Measurements from ENCODE around the gene IL36G.

GRCh38 chr2:113015042-113015441 is 37.2 kb downstream of the IL36G start:
- no peak for TF ChIP-seq EP300 (IDR thresholded peaks at IDR 0.05)
- no peak for TF ChIP-seq POLR2AphosphoS5 (IDR thresholded peaks at IDR 0.05)
